ENCODE measurements around the gene SLC19A1. TPM values are rescaled to one million over a fixed set of nuclear protein-coding genes. Genes with fewer than 3 reads are reported as not detected.

SLC19A1 gene
- total and polyA plus RNA-seq, 8 donors = 2.9 to 23.3 (median 5.3) TPM

- peak overlapping the region; percentile 74 to 89 (median 76) for H3K27ac ChIP-seq
- WGBS, 5 donors = 71 to 86% (median 81%) methylated on average over 13 to 35 of the region's 35 CpGs
- DNase-seq = peak in 1 of 2 donors; percentile 61
These were observed 30.4 kb downstream of the SLC19A1 start for GRCh38 chr21:45511661-45512431.

GRCh38 chr21:45511007-45511406 lies 31.2 kb downstream of the SLC19A1 start:
- peaks cover 0 to 64% (median 45%) of the 10 kb centered on the region in 4 donors for H3K36me3 ChIP-seq
- H3K4me3 ChIP-seq = no peak overlapping the region
- WGBS, 5 donors = 80 to 88% (median 86%) methylated on average over 5 to 12 of the region's 12 CpGs
- intact Hi-C loops (cut with DNase I; ENCODE audit: low total_unique reads) = no loop called here
- no peak for TF ChIP-seq POLR2A (IDR thresholded peaks at IDR 0.05)
- TF ChIP-seq POLR2AphosphoS5 (IDR thresholded peaks at IDR 0.05) = no peak
- TF ChIP-seq EP300 (IDR thresholded peaks at IDR 0.05) = no peak
- TF ChIP-seq CTCF (IDR thresholded peaks at IDR 0.05) = no peak
- H3K27ac ChIP-seq = peak overlapping the region in 3 of 5 donors; percentile 28 to 87 (median 76)
- H3K27me3 ChIP-seq = no peaks in the 10 kb centered on the region
- H3K9me3 ChIP-seq = no peaks in the 10 kb centered on the region
- peaks cover 28 to 55% (median 45%) of the 10 kb centered on the region in 4 donors for H3K4me1 ChIP-seq
- no peak for DNase-seq

More at GRCh38 chr21:45511661-45512431, 30.4 kb downstream of the SLC19A1 start:
- peaks cover 0 to 64% (median 45%) of the 10 kb centered on the region in 4 donors for H3K36me3 ChIP-seq
- no peaks in the 10 kb centered on the region for H3K27me3 ChIP-seq
- intact Hi-C loops (cut with DNase I; ENCODE audit: low total_unique reads) = no loop called here
- peaks cover 28 to 52% (median 46%) of the 10 kb centered on the region in 4 donors for H3K4me1 ChIP-seq
- H3K9me3 ChIP-seq = no peaks in the 10 kb centered on the region
- TF ChIP-seq EP300 (IDR thresholded peaks at IDR 0.05) (no peak), CTCF (IDR thresholded peaks at IDR 0.05) (no peak), POLR2AphosphoS5 (IDR thresholded peaks at IDR 0.05) (no peak), POLR2A (IDR thresholded peaks at IDR 0.05) (no peak)
- no peak overlapping the region for H3K4me3 ChIP-seq

DNA sequence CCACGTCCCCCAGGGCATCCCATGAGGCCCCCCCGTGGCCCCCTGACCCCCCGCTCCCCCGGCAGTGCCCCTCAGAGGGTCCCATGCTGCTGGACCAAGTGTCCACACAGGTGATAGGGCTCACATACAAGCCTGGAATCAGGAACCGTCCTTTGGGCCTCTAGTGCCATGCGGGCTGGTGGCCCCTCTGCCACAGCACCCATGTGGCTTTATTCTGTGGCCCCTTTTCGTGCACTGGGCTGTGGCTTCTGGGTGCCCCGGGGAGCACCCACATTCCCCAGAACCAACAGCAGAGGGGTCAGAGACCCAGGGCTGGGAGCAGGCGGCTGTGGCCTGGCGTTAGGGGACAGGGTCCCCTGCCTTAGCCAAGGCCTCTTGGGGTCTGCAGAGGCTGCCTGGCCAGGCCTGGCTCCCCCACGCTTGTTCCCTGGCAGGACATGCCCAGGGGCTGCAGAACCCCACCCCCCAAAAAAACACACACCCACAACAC lies 31.7 kb downstream of the SLC19A1 start:
- TF ChIP-seq EP300 (IDR thresholded peaks at IDR 0.05) = no peak
- no peak for TF ChIP-seq CTCF (IDR thresholded peaks at IDR 0.05)
- WGBS, 5 donors = 76 to 100% (median 88%) methylated on average over 1 to 11 of the region's 11 CpGs
- intact Hi-C loops (cut with DNase I; ENCODE audit: low total_unique reads) = no loop called here

GRCh38 chr21:45509566-45510465 lies 32.4 kb downstream of the SLC19A1 start:
- H3K9me3 ChIP-seq = no peaks in the 10 kb centered on the region
- H3K4me3 ChIP-seq = no peak overlapping the region
- no peak for DNase-seq
- intact Hi-C loops (cut with DNase I; ENCODE audit: low total_unique reads) = no loop called here
- TF ChIP-seq POLR2A (IDR thresholded peaks at IDR 0.05) (no peak), POLR2AphosphoS5 (IDR thresholded peaks at IDR 0.05) (no peak), EP300 (IDR thresholded peaks at IDR 0.05) (no peak), CTCF (IDR thresholded peaks at IDR 0.05) (no peak)
- H3K27ac ChIP-seq = peak overlapping the region in 1 of 5 donors; percentile 4
- H3K4me1 ChIP-seq = peaks cover 28 to 50% (median 42%) of the 10 kb centered on the region in 4 donors
- 48 to 94% (median 92%) methylated on average over 5 to 61 of the region's 61 CpGs for WGBS, 5 donors
- H3K27me3 ChIP-seq = no peaks in the 10 kb centered on the region
- H3K36me3 ChIP-seq = peaks cover 0 to 69% (median 45%) of the 10 kb centered on the region in 4 donors

More for the DNA sequence above, 31.7 kb downstream of the SLC19A1 start:
- no peaks in the 10 kb centered on the region for H3K9me3 ChIP-seq
- H3K4me3 ChIP-seq = no peak overlapping the region
- H3K27ac ChIP-seq = peak overlapping the region in 2 of 5 donors; percentile 4 to 12
- no peak for DNase-seq
- peaks cover 28 to 55% (median 45%) of the 10 kb centered on the region in 4 donors for H3K4me1 ChIP-seq
- H3K27me3 ChIP-seq = no peaks in the 10 kb centered on the region
- peaks cover 0 to 67% (median 44%) of the 10 kb centered on the region in 4 donors for H3K36me3 ChIP-seq
